Measurements from ENCODE around the gene FSD1L. TPM values are rescaled to one million over a fixed set of nuclear protein-coding genes. Genes with fewer than 3 reads are reported as not detected.

Gene FSD1L
- total and polyA plus RNA-seq, 3 donors from 2014 or later, result 9.1 to 12.2 (median 9.4) TPM

- Histone ChIP-seq H3K36me3 (ENCODE audit: low read depth, missing control alignments) (no peaks in the 10 kb centered on the region), H3K27ac (no peak overlapping the region), H3K4me3 (no peak overlapping the region), H3K9me3 (no peaks in the 10 kb centered on the region), H3K4me1 (no peaks in the 10 kb centered on the region), H3K27me3 (no peaks in the 10 kb centered on the region)
- TF ChIP-seq POLR2A (IDR thresholded peaks at IDR 0.05), result no peak
- TF ChIP-seq, protein P1, sequence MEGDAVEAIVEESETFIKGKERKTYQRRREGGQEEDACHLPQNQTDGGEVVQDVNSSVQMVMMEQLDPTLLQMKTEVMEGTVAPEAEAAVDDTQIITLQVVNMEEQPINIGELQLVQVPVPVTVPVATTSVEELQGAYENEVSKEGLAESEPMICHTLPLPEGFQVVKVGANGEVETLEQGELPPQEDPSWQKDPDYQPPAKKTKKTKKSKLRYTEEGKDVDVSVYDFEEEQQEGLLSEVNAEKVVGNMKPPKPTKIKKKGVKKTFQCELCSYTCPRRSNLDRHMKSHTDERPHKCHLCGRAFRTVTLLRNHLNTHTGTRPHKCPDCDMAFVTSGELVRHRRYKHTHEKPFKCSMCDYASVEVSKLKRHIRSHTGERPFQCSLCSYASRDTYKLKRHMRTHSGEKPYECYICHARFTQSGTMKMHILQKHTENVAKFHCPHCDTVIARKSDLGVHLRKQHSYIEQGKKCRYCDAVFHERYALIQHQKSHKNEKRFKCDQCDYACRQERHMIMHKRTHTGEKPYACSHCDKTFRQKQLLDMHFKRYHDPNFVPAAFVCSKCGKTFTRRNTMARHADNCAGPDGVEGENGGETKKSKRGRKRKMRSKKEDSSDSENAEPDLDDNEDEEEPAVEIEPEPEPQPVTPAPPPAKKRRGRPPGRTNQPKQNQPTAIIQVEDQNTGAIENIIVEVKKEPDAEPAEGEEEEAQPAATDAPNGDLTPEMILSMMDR (IDR thresholded peaks at IDR 0.05), result no peak
- intact Hi-C loops (cut with DNase I; ENCODE audit: low total_unique reads), result no loop called here
- no peak for DNase-seq
Measured at GRCh38 chr9:105483618-105484017, 35.8 kb downstream of the FSD1L start.

DNA sequence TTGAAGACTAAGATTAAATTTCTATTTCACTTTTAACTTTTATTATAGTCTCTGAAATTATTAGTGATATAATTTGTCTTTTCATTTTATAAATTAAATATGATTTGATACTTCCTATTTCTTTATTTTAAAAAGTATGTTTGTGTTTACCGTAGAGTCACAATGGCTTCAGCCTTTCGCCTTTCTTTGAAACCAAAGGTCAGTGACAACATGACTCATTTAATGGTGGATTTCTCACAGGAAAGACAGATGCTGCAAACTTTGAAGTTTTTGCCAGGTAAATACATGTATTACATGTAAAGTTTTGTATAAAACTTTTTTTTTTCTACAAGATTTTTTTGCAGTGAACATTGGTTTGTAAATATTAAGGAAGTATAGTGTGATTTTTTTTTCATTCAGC is 36.4 kb downstream of the FSD1L start:
- 94 to 98% methylated on average over 2 of the region's 2 CpGs for WGBS, 2 donors
- H3K9me3 ChIP-seq, result no peaks in the 10 kb centered on the region
- no peak for DNase-seq
- no peaks in the 10 kb centered on the region for H3K36me3 ChIP-seq (ENCODE audit: low read depth, missing control alignments)
- no peaks in the 10 kb centered on the region for H3K27me3 ChIP-seq
- no peak overlapping the region for H3K27ac ChIP-seq
- no peak overlapping the region for H3K4me3 ChIP-seq
- no peaks in the 10 kb centered on the region for H3K4me1 ChIP-seq
- TF ChIP-seq, protein P1 (IDR thresholded peaks at IDR 0.05), result no peak
- TF ChIP-seq POLR2A (IDR thresholded peaks at IDR 0.05), result no peak
- intact Hi-C loops (cut with DNase I; ENCODE audit: low total_unique reads), result no loop called here

- DNase-seq, result no peak
- H3K27me3 ChIP-seq, result no peaks in the 10 kb centered on the region
- no peak overlapping the region for H3K27ac ChIP-seq
- no peaks in the 10 kb centered on the region for H3K9me3 ChIP-seq
- intact Hi-C loops (cut with DNase I; ENCODE audit: low total_unique reads), result no loop called here
- TF ChIP-seq, protein P1 (IDR thresholded peaks at IDR 0.05), result no peak
- TF ChIP-seq POLR2A (IDR thresholded peaks at IDR 0.05), result no peak
- no peaks in the 10 kb centered on the region for H3K4me1 ChIP-seq
- H3K4me3 ChIP-seq, result no peak overlapping the region
- no peaks in the 10 kb centered on the region for H3K36me3 ChIP-seq (ENCODE audit: low read depth, missing control alignments)
Measured at GRCh38 chr9:105485131-105485530, 37.3 kb downstream of the FSD1L start.

- no peak for TF ChIP-seq POLR2A (IDR thresholded peaks at IDR 0.05)
- TF ChIP-seq, protein P1 (IDR thresholded peaks at IDR 0.05), result no peak
- H3K27me3 ChIP-seq, result no peaks in the 10 kb centered on the region
- no peak overlapping the region for H3K27ac ChIP-seq
- no peaks in the 10 kb centered on the region for H3K4me1 ChIP-seq
- intact Hi-C loops (cut with DNase I; ENCODE audit: low total_unique reads), result no loop called here
- 91 to 93% methylated on average over 2 of the region's 2 CpGs for WGBS, 2 donors
- no peak overlapping the region for H3K4me3 ChIP-seq
- H3K9me3 ChIP-seq, result no peaks in the 10 kb centered on the region
- no peaks in the 10 kb centered on the region for H3K36me3 ChIP-seq (ENCODE audit: low read depth, missing control alignments)
- no peak for DNase-seq
Measured at GRCh38 chr9:105496826-105497225, 49.0 kb downstream of the FSD1L start.

DNA sequence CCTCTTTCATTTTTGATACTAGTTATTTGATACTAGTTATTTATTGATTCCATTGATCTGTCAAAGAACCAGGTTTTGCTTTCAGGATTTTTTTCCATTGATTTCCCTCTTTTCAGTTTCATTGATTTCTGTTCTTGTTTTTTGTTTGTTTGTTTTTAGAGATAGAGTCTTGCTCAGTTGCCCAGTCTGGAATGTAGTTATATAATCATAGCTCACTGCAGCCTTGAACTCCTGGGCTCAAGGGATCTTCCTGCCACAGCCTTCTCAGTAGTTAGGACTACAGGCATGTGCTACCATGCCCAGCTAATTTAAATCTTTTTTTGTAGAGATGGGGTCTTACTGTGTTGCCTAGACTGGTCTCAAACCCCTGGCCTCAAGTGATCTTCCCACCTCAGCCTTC is 49.9 kb downstream of the FSD1L start:
- no peaks in the 10 kb centered on the region for H3K36me3 ChIP-seq (ENCODE audit: low read depth, missing control alignments)
- no peaks in the 10 kb centered on the region for H3K9me3 ChIP-seq
- no peak overlapping the region for H3K4me3 ChIP-seq
- DNase-seq, result no peak
- H3K27ac ChIP-seq, result no peak overlapping the region
- TF ChIP-seq, protein P1 (IDR thresholded peaks at IDR 0.05), result no peak
- TF ChIP-seq POLR2A (IDR thresholded peaks at IDR 0.05), result no peak
- H3K27me3 ChIP-seq, result no peaks in the 10 kb centered on the region
- intact Hi-C loops (cut with DNase I; ENCODE audit: low total_unique reads), result no loop called here
- no peaks in the 10 kb centered on the region for H3K4me1 ChIP-seq

Measured in testis (tissue), 3 donors.